PC-9 (cell line): Measurements from ENCODE around the gene CCDC9. TPM values are rescaled to one million over a fixed set of nuclear protein-coding genes. Genes with fewer than 3 reads are reported as not detected.

Experiments
- BruUV-seq: library from RNA; stranded (reverse); fragments of 400-500 nt; replicated peaks from 2 replicates; lab custom pipeline; 2021; lab: Mats Ljungman, UMichigan
- CTCF ChIA-PET: fragments of 300-600 bp; sonication (Branson Sonifier 250); formaldehyde crosslinking; loops from one replicate; lab custom pipeline; 2022; ENCODE audit warnings: antibody characterized with exemption; lab: Charles Lee
- POLR2A ChIA-PET: fragments of 300-600 bp; sonication (Branson Sonifier 250); formaldehyde crosslinking; loops from one replicate; lab custom pipeline; 2022; ENCODE audit warnings: antibody characterized with exemption; ENCODE audit not compliant: unreplicated experiment; lab: Charles Lee
- DNase-seq, 2 experiments: peaks; one replicate each; pipeline versions ENCODE4 v3.0.0 to v3.0.0-alpha.2; 2015 to 2022; ENCODE audit warnings: mixed read lengths in 1 of 2
- H2AFZ ChIP-seq: fragments of 200-600 bp; sonication (generic); 2 replicates; pipeline ENCODE4 v1.8.1; 2017; ENCODE audit warnings: antibody characterized with exemption
- H3F3A ChIP-seq: fragments of 200-600 bp; sonication (generic); 2 replicates; pipeline ENCODE4 v1.8.1; 2017; ENCODE audit warnings: antibody characterized with exemption, mild to moderate bottlenecking, low read depth; ENCODE audit not compliant: insufficient read depth
- H3K27ac ChIP-seq: fragments of 200-600 bp; sonication (generic); 2 replicates; pipeline ENCODE4 v1.6.1; 2016; ENCODE audit warnings: mixed run types
- H3K27me3 ChIP-seq: fragments of 200-600 bp; sonication (generic); 2 replicates; pipeline ENCODE4 v1.6.1; 2016; ENCODE audit warnings: low read depth, mixed run types; ENCODE audit not compliant: insufficient read depth
- H3K36me3 ChIP-seq: fragments of 200-600 bp; sonication (generic); 2 replicates; pipeline ENCODE4 v1.6.1; 2016; ENCODE audit warnings: low read depth, mixed run types
- H3K4me1 ChIP-seq: fragments of 200-600 bp; sonication (generic); replicated peaks from 2 replicates; pipeline ENCODE4 v1.6.1; 2016; ENCODE audit warnings: mixed run types; ENCODE audit not compliant: insufficient read depth
- H3K4me2 ChIP-seq: fragments of 200-600 bp; sonication (generic); 2 replicates; pipeline ENCODE4 v1.6.1; 2017; ENCODE audit warnings: mixed run types
- H3K4me3 ChIP-seq: fragments of 200-600 bp; sonication (generic); 2 replicates; pipeline ENCODE4 v1.6.1; 2016; ENCODE audit warnings: mixed run types
- H3K79me2 ChIP-seq: fragments of 200-600 bp; sonication (generic); 2 replicates; pipeline ENCODE4 v1.6.1; 2017; ENCODE audit warnings: low read depth, mixed run types
- H3K9me2 ChIP-seq: fragments of 200-600 bp; sonication (generic); 2 replicates; pipeline ENCODE4 v1.8.1; 2017; ENCODE audit warnings: mild to moderate bottlenecking; ENCODE audit not compliant: insufficient read depth
- H3K9me3 ChIP-seq: fragments of 200-600 bp; sonication (generic); 2 replicates; pipeline ENCODE4 v1.8.1; 2016; ENCODE audit warnings: low read depth; ENCODE audit not compliant: insufficient read depth
- H4K20me1 ChIP-seq: fragments of 200-600 bp; sonication (generic); 2 replicates; pipeline ENCODE4 v1.8.1; 2017; ENCODE audit not compliant: insufficient read depth
- CTCF ChIP-seq: fragments of 200-600 bp; sonication (generic); conservative IDR thresholded peaks from 2 replicates; pipeline ENCODE4 v1.6.1; 2017; ENCODE audit warnings: mixed run types, antibody characterized with exemption, mild to moderate bottlenecking, moderate library complexity
- EZH2 ChIP-seq: fragments of 200-600 bp; sonication (generic); IDR thresholded peaks from 2 replicates; pipeline ENCODE4 v1.8.0; 2017; ENCODE audit warnings: antibody characterized with exemption, low read depth
- intact Hi-C: fragments of 100-400 bp; cut with micrococcal nuclease; formaldehyde crosslinking; loops from one replicate; pipeline ENCODE4 v1.10.0; 2022; ENCODE audit not compliant: unreplicated experiment
- total RNA-seq: library from RNA; stranded (reverse); gene quantifications from 2 replicates; pipeline ENCODE4 v1.2.3, GENCODE V29; 2021

The CCDC9 gene
- total RNA-seq, 1 experiment from 2014 or later: 37.0 TPM

GRCh38 chr19:47226426-47227351, 29.6 kb upstream of the CCDC9 start:
- Histone ChIP-seq H3K9me2 (no peaks in the 10 kb centered on the region), H3K9me3 (no peaks in the 10 kb centered on the region), H3K27me3 (no peaks in the 10 kb centered on the region), H3K4me2 (peak overlapping the region; percentile 90), H3K79me2 (peaks cover 18% of the 10 kb centered on the region), H3F3A (peaks cover 51% of the 10 kb centered on the region), H4K20me1 (peaks cover 18% of the 10 kb centered on the region), H3K4me1 (peaks cover 42% of the 10 kb centered on the region), H3K27ac (peak overlapping the region; percentile 57), H3K36me3 (no peaks in the 10 kb centered on the region), H2AFZ (peak overlapping the region; percentile 54; the same call in 1 of the 2 replicates), H3K4me3 (peak overlapping the region; percentile 99)
- peak; percentile 70 to 77 for DNase-seq
- TF ChIP-seq CTCF: no peak; the same call in 1 of the 2 replicates
- no peak for TF ChIP-seq EZH2
- CTCF ChIA-PET: interaction anchor here (0.6 to 1.6 kb wide), 3 partner anchors 10 to 18 kb away, joined by 5 to 14 read pairs (median 10); no protein-coding TSS in a partner anchor
- intact Hi-C loops: loop anchor here (1.0 to 2.0 kb wide), 2 partner anchors 14 to 30 kb away; partner anchors contain the start of gene CCDC9
- POLR2A ChIA-PET: interaction anchor here (0.6 to 0.7 kb wide), 6 partner anchors 17 to 600 kb away, joined by 3 to 12 read pairs (median 4); no protein-coding TSS in a partner anchor
- BruUV-seq: TSS peak; percentile 87

GRCh38 chr19:47227352-47228167, 28.8 kb upstream of the CCDC9 start:
- Histone ChIP-seq H2AFZ (no peak overlapping the region), H3K9me2 (no peaks in the 10 kb centered on the region), H3K4me1 (peaks cover 51% of the 10 kb centered on the region), H3K9me3 (no peaks in the 10 kb centered on the region), H3K79me2 (peaks cover 18% of the 10 kb centered on the region), H3K36me3 (no peaks in the 10 kb centered on the region), H3K4me3 (peak overlapping the region; percentile 99), H3K27ac (peak overlapping the region; percentile 57), H3F3A (peaks cover 60% of the 10 kb centered on the region), H4K20me1 (peaks cover 18% of the 10 kb centered on the region), H3K4me2 (peak overlapping the region; percentile 90), H3K27me3 (no peaks in the 10 kb centered on the region)
- TF ChIP-seq CTCF: no peak
- no peak for TF ChIP-seq EZH2
- peak; percentile 86 to 91 for DNase-seq
- intact Hi-C loops: loop anchor here (2.0 kb wide), 2 partner anchors 13 to 373 kb away; no protein-coding TSS in a partner anchor
- ChIA-PET CTCF (no interaction called here), POLR2A (no interaction called here)
- no TSS peak for BruUV-seq
